ENCODE measurements around the gene NDUFB11.

Gene NDUFB11
- long read RNA-seq, transcript NDUFB11-201 (3 exons, 948 nt) = minor isoform, 11 of 30 reads
- long read RNA-seq, transcript NDUFB11-202 (3 exons, 1,388 nt) = major isoform, 18 of 30 reads
- long read RNA-seq, partial matches to known transcripts = 1 of 30 reads
- long read RNA-seq, other reads (novel, unspliced or antisense) = 0 of 30 reads

DNA sequence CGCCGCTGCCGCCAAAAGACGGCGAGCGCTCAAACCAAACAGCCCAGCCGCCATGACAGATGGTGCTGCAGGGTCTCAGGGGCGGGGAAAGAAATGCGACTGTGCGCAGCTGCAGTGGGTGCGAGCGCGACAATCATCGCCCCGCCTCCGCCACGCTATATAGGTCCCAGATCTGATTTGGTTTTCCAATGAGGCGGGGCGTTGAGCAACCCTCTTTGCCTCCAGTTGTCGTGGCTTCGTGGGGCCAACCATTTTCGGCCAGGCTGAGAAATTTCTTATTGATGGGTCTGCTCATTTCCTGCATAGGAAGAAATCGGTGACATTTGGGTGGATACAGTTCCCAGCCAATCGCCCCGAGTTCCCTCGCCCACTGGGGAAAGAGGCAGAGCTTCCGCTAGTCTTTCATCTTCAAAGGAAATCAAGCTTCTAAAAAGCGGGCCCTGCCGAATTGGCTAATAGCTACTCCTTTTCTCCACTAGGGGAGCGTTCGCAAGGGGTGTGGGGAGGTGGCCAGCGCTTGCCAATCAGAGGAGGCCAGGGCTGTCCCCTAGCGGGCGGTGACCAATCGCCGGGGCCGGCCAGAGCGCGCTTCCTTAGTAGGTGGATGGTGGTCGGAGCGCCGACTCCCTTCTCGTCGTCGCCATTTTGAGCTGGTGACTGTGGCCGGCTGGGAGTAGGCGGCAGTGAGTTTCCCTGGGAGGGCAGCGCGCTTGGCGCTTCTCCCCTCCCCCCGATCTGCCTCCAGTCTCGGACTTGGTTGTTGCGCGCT is at the start of gene NDUFB11, which contains the start of gene RBM10:
Gene NDUFB11, minus strand, starts transcription at position 77 of the 769 bp plus-strand sequence. Its CDS starts 23 bp downstream, at position 54.
Gene RBM10, plus strand, starts transcription at position 596 of the 769 bp plus-strand sequence. CDS start 2,261 bp downstream, outside the sequence.
- H3K27me3 ChIP-seq (ENCODE audit: insufficient read depth, poor library complexity, severe bottlenecking) = no peaks in the 10 kb centered on the region
- TF ChIP-seq, protein P1, sequence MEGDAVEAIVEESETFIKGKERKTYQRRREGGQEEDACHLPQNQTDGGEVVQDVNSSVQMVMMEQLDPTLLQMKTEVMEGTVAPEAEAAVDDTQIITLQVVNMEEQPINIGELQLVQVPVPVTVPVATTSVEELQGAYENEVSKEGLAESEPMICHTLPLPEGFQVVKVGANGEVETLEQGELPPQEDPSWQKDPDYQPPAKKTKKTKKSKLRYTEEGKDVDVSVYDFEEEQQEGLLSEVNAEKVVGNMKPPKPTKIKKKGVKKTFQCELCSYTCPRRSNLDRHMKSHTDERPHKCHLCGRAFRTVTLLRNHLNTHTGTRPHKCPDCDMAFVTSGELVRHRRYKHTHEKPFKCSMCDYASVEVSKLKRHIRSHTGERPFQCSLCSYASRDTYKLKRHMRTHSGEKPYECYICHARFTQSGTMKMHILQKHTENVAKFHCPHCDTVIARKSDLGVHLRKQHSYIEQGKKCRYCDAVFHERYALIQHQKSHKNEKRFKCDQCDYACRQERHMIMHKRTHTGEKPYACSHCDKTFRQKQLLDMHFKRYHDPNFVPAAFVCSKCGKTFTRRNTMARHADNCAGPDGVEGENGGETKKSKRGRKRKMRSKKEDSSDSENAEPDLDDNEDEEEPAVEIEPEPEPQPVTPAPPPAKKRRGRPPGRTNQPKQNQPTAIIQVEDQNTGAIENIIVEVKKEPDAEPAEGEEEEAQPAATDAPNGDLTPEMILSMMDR (IDR thresholded peaks at IDR 0.05; ENCODE audit: insufficient read depth, low read length) = peak; percentile 18
- TF ChIP-seq GABPA (IDR thresholded peaks at IDR 0.05; ENCODE audit: low read depth) = no peak
- TF ChIP-seq, protein P2, sequence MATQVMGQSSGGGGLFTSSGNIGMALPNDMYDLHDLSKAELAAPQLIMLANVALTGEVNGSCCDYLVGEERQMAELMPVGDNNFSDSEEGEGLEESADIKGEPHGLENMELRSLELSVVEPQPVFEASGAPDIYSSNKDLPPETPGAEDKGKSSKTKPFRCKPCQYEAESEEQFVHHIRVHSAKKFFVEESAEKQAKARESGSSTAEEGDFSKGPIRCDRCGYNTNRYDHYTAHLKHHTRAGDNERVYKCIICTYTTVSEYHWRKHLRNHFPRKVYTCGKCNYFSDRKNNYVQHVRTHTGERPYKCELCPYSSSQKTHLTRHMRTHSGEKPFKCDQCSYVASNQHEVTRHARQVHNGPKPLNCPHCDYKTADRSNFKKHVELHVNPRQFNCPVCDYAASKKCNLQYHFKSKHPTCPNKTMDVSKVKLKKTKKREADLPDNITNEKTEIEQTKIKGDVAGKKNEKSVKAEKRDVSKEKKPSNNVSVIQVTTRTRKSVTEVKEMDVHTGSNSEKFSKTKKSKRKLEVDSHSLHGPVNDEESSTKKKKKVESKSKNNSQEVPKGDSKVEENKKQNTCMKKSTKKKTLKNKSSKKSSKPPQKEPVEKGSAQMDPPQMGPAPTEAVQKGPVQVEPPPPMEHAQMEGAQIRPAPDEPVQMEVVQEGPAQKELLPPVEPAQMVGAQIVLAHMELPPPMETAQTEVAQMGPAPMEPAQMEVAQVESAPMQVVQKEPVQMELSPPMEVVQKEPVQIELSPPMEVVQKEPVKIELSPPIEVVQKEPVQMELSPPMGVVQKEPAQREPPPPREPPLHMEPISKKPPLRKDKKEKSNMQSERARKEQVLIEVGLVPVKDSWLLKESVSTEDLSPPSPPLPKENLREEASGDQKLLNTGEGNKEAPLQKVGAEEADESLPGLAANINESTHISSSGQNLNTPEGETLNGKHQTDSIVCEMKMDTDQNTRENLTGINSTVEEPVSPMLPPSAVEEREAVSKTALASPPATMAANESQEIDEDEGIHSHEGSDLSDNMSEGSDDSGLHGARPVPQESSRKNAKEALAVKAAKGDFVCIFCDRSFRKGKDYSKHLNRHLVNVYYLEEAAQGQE (IDR thresholded peaks at IDR 0.05; ENCODE audit: insufficient replicate concordance, low read depth) = peak; percentile 15
- TF ChIP-seq SPI1 (IDR thresholded peaks at IDR 0.05; ENCODE audit: borderline replicate concordance, low read depth) = no peak
- peak; percentile 72 for TF ChIP-seq POLR2AphosphoS5 (IDR thresholded peaks at IDR 0.05; ENCODE audit: low read depth)
- peak within 1 kb of the TSS; percentile 73 for H3K4me3 ChIP-seq (replicated peaks; ENCODE audit: insufficient read depth, low read length)
- peak within 1 kb of the TSS; percentile 93 for H3K27ac ChIP-seq (replicated peaks)
- peak; percentile 84 to 95 for DNase-seq (ENCODE audit: low read depth in 1 of 2, low spot score in 1 of 2)

DNA sequence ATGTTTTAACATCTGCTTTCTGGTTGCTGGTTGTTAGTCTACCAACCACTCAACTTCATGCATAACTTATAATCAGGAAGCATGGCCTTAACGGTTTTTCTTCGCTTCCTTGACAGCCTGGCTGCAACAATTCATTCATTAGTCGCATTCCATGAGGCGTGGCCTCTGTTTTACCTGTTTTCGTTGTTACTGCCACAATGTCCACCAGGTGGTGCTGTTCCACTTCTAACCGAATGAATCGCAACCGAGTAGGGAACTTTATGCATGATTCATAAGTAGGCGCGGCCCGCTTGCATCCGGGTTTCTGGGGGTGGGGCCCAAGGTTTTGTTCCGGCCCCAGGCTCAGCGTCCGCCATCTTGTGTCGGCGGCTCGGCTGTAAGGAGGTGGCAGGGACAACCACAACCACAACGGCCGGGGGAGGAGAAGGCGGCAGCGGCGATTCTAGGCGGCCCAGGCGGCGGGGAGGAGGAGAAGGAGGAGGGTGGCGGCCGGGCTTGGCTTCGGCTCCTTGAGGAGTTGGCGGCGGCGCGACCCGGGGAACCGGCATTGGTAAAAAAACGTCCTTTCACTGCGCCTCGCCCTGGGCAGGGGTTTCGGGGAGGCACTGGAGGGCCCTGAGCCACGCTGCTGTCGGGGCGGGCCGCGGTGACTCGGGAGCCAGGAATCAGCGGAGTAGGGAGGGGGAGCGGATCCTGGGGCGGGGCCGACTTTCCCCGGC is 49.1 kb upstream of the NDUFB11 start, which contains the start of gene UBA1:
Gene UBA1, plus strand, starts transcription at position 355 of the 719 bp plus-strand sequence. CDS start 4,974 bp downstream, outside the sequence.
- Histone ChIP-seq H3K27ac (replicated peaks) (peak within 1 kb of the TSS; percentile 92), H3K4me3 (replicated peaks; ENCODE audit: insufficient read depth, low read length) (peak within 1 kb of the TSS; percentile 66), H3K27me3 (ENCODE audit: insufficient read depth, poor library complexity, severe bottlenecking) (no peaks in the 10 kb centered on the region)
- TF ChIP-seq, protein P1 (IDR thresholded peaks at IDR 0.05; ENCODE audit: insufficient read depth, low read length) = peak; percentile 40
- peak; percentile 86 for TF ChIP-seq POLR2AphosphoS5 (IDR thresholded peaks at IDR 0.05; ENCODE audit: low read depth)
- no peak for TF ChIP-seq GABPA (IDR thresholded peaks at IDR 0.05; ENCODE audit: low read depth)
- TF ChIP-seq, protein P2 (IDR thresholded peaks at IDR 0.05; ENCODE audit: insufficient replicate concordance, low read depth) = no peak
- TF ChIP-seq SPI1 (IDR thresholded peaks at IDR 0.05; ENCODE audit: borderline replicate concordance, low read depth) = no peak; the same call in 1 of the 2 replicates
- DNase-seq (ENCODE audit: low read depth in 1 of 2, low spot score in 1 of 2) = peak; percentile 82 to 97

DNA sequence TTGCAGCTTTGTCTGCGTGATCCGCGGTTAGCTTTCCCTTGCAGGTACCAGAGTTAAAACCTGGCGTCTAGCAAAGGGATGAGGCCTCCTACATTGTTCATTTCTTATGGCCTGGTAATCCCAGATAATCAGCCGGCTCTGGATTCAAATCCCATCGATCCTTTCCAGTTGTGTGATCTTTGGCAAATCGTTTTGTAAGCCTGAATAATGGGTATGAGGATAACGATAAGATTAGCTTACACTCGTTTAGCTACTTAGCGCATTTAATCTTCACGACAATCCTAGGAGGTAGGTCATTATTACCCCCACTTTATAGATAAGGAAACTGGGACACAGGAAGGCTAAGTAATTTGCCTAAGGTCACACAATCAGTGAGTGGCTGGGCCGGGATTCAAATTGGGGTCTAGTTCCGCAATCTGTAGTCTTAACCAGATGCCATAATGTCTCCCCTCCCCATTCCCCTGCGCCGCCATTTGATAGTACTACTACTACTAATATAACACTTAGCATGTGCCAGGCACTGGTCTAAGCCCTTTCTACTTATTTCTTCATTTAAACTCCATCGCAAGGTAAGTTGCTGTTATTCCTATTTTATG is 47.4 kb upstream of the NDUFB11 start:
- DNase-seq (ENCODE audit: low read depth in 1 of 2, low spot score in 1 of 2) = peak in 1 of 2 experiments; percentile 40

More for the DNA sequence above, 47.4 kb upstream of the NDUFB11 start:
- TF ChIP-seq POLR2AphosphoS5 (IDR thresholded peaks at IDR 0.05; ENCODE audit: low read depth) = no peak
- TF ChIP-seq, protein P2 (IDR thresholded peaks at IDR 0.05; ENCODE audit: insufficient replicate concordance, low read depth) = no peak
- TF ChIP-seq, protein P1 (IDR thresholded peaks at IDR 0.05; ENCODE audit: insufficient read depth, low read length) = no peak
- TF ChIP-seq SPI1 (IDR thresholded peaks at IDR 0.05; ENCODE audit: borderline replicate concordance, low read depth) = no peak
- no peak for TF ChIP-seq GABPA (IDR thresholded peaks at IDR 0.05; ENCODE audit: low read depth)
- Histone ChIP-seq H3K27me3 (ENCODE audit: insufficient read depth, poor library complexity, severe bottlenecking) (no peaks in the 10 kb centered on the region), H3K27ac (replicated peaks) (peak overlapping the region; percentile 80), H3K4me3 (replicated peaks; ENCODE audit: insufficient read depth, low read length) (peak overlapping the region; percentile 48)

All from HL-60 (cell line).